H1 (cell line): ENCODE measurements around the gene FOXB1. TPM values are rescaled to one million over a fixed set of nuclear protein-coding genes. Genes with fewer than 3 reads are reported as not detected.

ENCODE experiments used
- CREB1 ChIP-seq: IDR thresholded peaks from 2 replicates; pipeline ENCODE4 v1.6.1; 2012; ENCODE audit warnings: inconsistent platforms
- SAP30 ChIP-seq: fragments of 300-600 bp; sonication (generic); IDR thresholded peaks from 2 replicates; pipeline ENCODE4 v1.7.1; 2012; ENCODE audit warnings: low read length, moderate library complexity, mild to moderate bottlenecking, inconsistent platforms; ENCODE audit not compliant: insufficient read depth, insufficient replicate concordance
- polyA plus RNA-seq, 7 experiments: library from polyadenylated mRNA; depleted of rRNA in 3 of 7; stranded (reverse) in 5 of 7; unstranded in 2 of 7; fragments of >200 nt in 5 of 7; fragments of 200-250 nt in 2 of 7; gene quantifications; 1 replicate in 5 of 7; 2 replicates in 1 of 7; 4 replicates in 1 of 7; pipeline versions ENCODE4 v1.2.1 to v1.2.3, GENCODE V29; 2011 to 2013; ENCODE audit warnings: missing spikeins in 2 of 7, mixed read lengths in 2 of 7
- total RNA-seq: library from RNA; stranded (reverse); fragmentation: NEBNext Ultra II Directional; extraction: Animal tissue kit (Norgen Biotek cat#: 25700); gene quantifications from 2 replicates; pipeline ENCODE4 v1.2.1, GENCODE V29; 2021

Gene FOXB1
- total and polyA plus RNA-seq, 2 of the 8 experiments (the other 6 are each of a cell fraction or from before 2014, with no cell fraction given): 0.92 to 1.5 TPM

GRCh38 chr15:60009124-60009960 is 5.2 kb downstream of the FOXB1 start (continued):
- TF ChIP-seq SAP30 (no peak), CREB1 (no peak)
